Liver (tissue), 9 donors: ENCODE data around the gene JAZF1. TPM values are rescaled to one million over a fixed set of nuclear protein-coding genes. Genes with fewer than 3 reads are reported as not detected.

ENCODE experiments used
- DNase-seq: peaks from one replicate; pipeline ENCODE4 v3.0.0-alpha.2; 2017; ENCODE audit warnings: low spot score
- H3K27ac ChIP-seq, 2 donors: one replicate each; pipeline ENCODE4 v1.7.0; 2013; ENCODE audit warnings: inconsistent platforms in 2 of 2, low read length in 2 of 2, control low read depth in 1 of 2, low read depth in 1 of 2, mild to moderate bottlenecking in 1 of 2
- H3K27me3 ChIP-seq, 4 donors: one replicate each; pipeline versions ENCODE4 v1.6.1 to v1.7.0; 2013; ENCODE audit warnings: low read length in 3 of 4, inconsistent platforms in 1 of 4, mild to moderate bottlenecking in 1 of 4, moderate library complexity in 1 of 4; ENCODE audit not compliant: control insufficient read depth in 4 of 4, insufficient read depth in 4 of 4
- H3K36me3 ChIP-seq, 4 donors: one replicate each; pipeline versions ENCODE4 v1.6.1 to v1.7.0; 2013; ENCODE audit warnings: low read length in 3 of 4, mild to moderate bottlenecking in 3 of 4, low read depth in 1 of 4, moderate library complexity in 1 of 4; ENCODE audit not compliant: control insufficient read depth in 4 of 4, insufficient read depth in 3 of 4
- H3K4me1 ChIP-seq, 4 donors: one replicate each; pipeline versions ENCODE4 v1.6.1 to v1.7.0; 2013; ENCODE audit warnings: low read length in 3 of 4, mild to moderate bottlenecking in 3 of 4, moderate library complexity in 1 of 4; ENCODE audit not compliant: control insufficient read depth in 4 of 4, insufficient read depth in 4 of 4
- H3K4me3 ChIP-seq, 3 donors: one replicate each; pipeline versions ENCODE4 v1.6.1 to v1.7.0; 2013; ENCODE audit warnings: low read length in 3 of 3, control low read depth in 1 of 3, low read depth in 1 of 3, mild to moderate bottlenecking in 1 of 3
- H3K9ac ChIP-seq, 2 donors: one replicate each; pipeline ENCODE4 v1.7.0; 2013; ENCODE audit warnings: low read length in 2 of 2, mild to moderate bottlenecking in 2 of 2, moderate library complexity in 2 of 2, control low read depth in 1 of 2, low read depth in 1 of 2
- H3K9me3 ChIP-seq, 4 donors: one replicate each; pipeline versions ENCODE4 v1.6.1 to v1.7.0; 2013; ENCODE audit warnings: low read length in 3 of 4; ENCODE audit not compliant: control insufficient read depth in 4 of 4
- EGR1 ChIP-seq, 2 donors: IDR thresholded peaks; 2 replicates each; pipeline ENCODE4 v1.6.1; 2016 to 2018; ENCODE audit warnings: antibody characterized with exemption in 2 of 2, low read depth in 2 of 2
- FOXA1 ChIP-seq: IDR thresholded peaks from 2 replicates; pipeline ENCODE4 v1.6.1; 2016; ENCODE audit warnings: antibody characterized with exemption
- FOXA2 ChIP-seq: IDR thresholded peaks from 2 replicates; pipeline ENCODE4 v1.6.1; 2016; ENCODE audit warnings: antibody characterized with exemption
- HNF4A ChIP-seq, 2 donors: conservative IDR thresholded peaks; 2 replicates each; pipeline ENCODE4 v1.6.1; 2016; ENCODE audit warnings: antibody characterized with exemption in 2 of 2, mild to moderate bottlenecking in 2 of 2
- HNF4G ChIP-seq: IDR thresholded peaks from 2 replicates; pipeline ENCODE4 v1.6.1; 2016; ENCODE audit warnings: antibody characterized with exemption
- MAX ChIP-seq: IDR thresholded peaks from 2 replicates; pipeline ENCODE4 v1.6.1; 2016; ENCODE audit warnings: antibody characterized with exemption
- NR2F2 ChIP-seq: IDR thresholded peaks from 2 replicates; pipeline ENCODE4 v1.6.1; 2016; ENCODE audit warnings: antibody characterized with exemption
- REST ChIP-seq: IDR thresholded peaks from 2 replicates; pipeline ENCODE4 v1.6.1; 2016; ENCODE audit warnings: antibody characterized with exemption, mild to moderate bottlenecking
- SP1 ChIP-seq: IDR thresholded peaks from 2 replicates; pipeline ENCODE4 v1.6.1; 2018; ENCODE audit warnings: antibody characterized with exemption, mild to moderate bottlenecking
- YY1 ChIP-seq: IDR thresholded peaks from 2 replicates; pipeline ENCODE4 v1.6.1; 2016; ENCODE audit warnings: antibody characterized with exemption, mild to moderate bottlenecking
- ZBTB33 ChIP-seq: IDR thresholded peaks from 2 replicates; pipeline ENCODE4 v1.6.1; 2016; ENCODE audit warnings: antibody characterized with exemption
- WGBS: extraction: QIAGEN DNeasy Blood & Tissue Kit; methylation state at CpG from one replicate; pipeline ENCODE4 v1.1.7; 2013; 5-methylcytosine and 5-hydroxymethylcytosine counted together
- polyA plus RNA-seq, 2 donors: library from polyadenylated mRNA; stranded (reverse) in 1 of 2; unstranded in 1 of 2; fragments of 200-250 nt in 1 of 2; fragments of >200 nt in 1 of 2; fragmentation: Nextera tagmentation in 1 of 2; extraction: Ambion mirVana in 1 of 2; gene quantifications; one replicate each; pipeline versions ENCODE4 v1.2.1 to v1.2.3, GENCODE V29; 2013 to 2015
- total RNA-seq, 2 donors: library from RNA; depleted of rRNA; stranded (reverse); fragments of >200 nt; gene quantifications; one replicate each; pipeline ENCODE4 v1.2.3, GENCODE V29; 2014
- donor health status: healthy.
- donor health status: healthy.
- donor health status: healthy.
- donor health status: healthy.
- donor health status: healthy.

The JAZF1 gene
- total and polyA plus RNA-seq, 4 donors: 2.7 to 17.8 (median 4.0) TPM

DNA sequence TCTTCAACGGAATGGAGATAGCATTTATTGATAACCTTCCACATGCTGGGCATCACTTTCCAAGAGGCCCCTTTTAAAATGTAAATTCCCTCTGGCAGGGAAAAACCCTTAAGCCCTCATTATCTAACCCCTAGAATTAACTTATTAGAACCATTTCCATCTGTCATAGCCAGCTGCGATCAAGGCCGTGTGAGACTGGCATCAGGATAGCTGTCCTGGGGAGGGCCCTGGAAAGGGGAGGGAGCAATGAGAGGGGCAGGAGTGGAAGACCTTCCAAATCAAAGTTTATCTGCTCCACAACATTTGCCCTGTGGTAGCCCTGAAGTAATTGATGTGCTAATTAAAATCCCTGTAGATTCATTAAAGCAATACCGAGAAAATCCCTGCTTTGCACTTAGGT lies 45.0 kb upstream of the JAZF1 start:
- DNase-seq: no peak
- Histone ChIP-seq H3K27me3 (no peaks in the 10 kb centered on the region), H3K4me1 (peaks cover 0 to 4% (median 0%) of the 10 kb centered on the region in 4 donors), H3K36me3 (no peaks in the 10 kb centered on the region), H3K4me3 (no peak overlapping the region), H3K27ac (no peak overlapping the region), H3K9ac (no peak overlapping the region), H3K9me3 (no peaks in the 10 kb centered on the region)
- 84% methylated on average over 4 of the region's 4 CpGs for WGBS
- TF ChIP-seq FOXA1 (no peak), FOXA2 (no peak), YY1 (no peak), ZBTB33 (no peak)

DNA sequence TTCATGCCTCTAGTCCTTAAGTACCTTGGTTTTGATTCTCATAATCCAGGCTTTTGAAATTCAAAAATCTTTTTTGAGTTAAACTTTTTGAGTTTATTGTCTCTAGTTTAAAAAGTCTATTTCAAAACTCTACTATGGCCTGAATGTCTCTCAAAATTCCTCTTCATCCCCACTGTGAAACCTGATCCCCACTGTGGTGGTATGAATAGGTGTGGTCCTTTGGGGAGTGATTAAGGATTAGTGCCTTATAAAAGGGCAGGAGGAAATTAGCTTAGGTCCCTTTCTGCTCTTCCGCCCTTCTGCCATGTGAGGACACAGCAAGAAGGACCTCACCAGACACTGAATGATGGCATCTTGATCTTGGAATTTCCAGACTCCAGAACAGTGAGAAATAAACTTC lies 44.1 kb upstream of the JAZF1 start:
- no peak for DNase-seq
- Histone ChIP-seq H3K4me1 (no peaks in the 10 kb centered on the region), H3K4me3 (no peak overlapping the region), H3K27ac (no peak overlapping the region), H3K27me3 (no peaks in the 10 kb centered on the region), H3K36me3 (no peaks in the 10 kb centered on the region), H3K9ac (no peak overlapping the region), H3K9me3 (no peaks in the 10 kb centered on the region)
- no peak for TF ChIP-seq SP1
- no peak for TF ChIP-seq MAX
- TF ChIP-seq EGR1 (IDR thresholded peaks at IDR 0.05; ENCODE audit: low read depth in 2 of 2): no peak
- TF ChIP-seq YY1: no peak
- WGBS: 93% methylated on average over 1 of the region's 1 CpG

- no peak overlapping the region for H3K27ac ChIP-seq
- no peak for DNase-seq
- no peaks in the 10 kb centered on the region for H3K36me3 ChIP-seq
- H3K27me3 ChIP-seq: no peaks in the 10 kb centered on the region
- TF ChIP-seq FOXA1 (no peak), HNF4A (conservative IDR thresholded peaks at IDR 0.05) (no peak), SP1 (no peak), REST (no peak), FOXA2 (no peak), EGR1 (IDR thresholded peaks at IDR 0.05; ENCODE audit: low read depth in 2 of 2) (no peak), NR2F2 (no peak), HNF4G (no peak)
- WGBS: 83% methylated on average over 1 of the region's 1 CpG
- no peaks in the 10 kb centered on the region for H3K4me1 ChIP-seq
- no peaks in the 10 kb centered on the region for H3K9me3 ChIP-seq
- H3K9ac ChIP-seq: no peak overlapping the region
- no peak overlapping the region for H3K4me3 ChIP-seq
Measured at GRCh38 chr7:28224172-28224571, 43.6 kb upstream of the JAZF1 start.
